GM10248 (cell line): ENCODE data around the gene LY86.

Experiments
- CTCF ChIA-PET: fragments of 300-600 bp; sonication (Branson Sonifier 250); formaldehyde crosslinking; extraction: SDS; loops from one replicate; lab custom pipeline; 2021; ENCODE audit warnings: antibody characterized with exemption; lab: Yijun Ruan, JAX
- POLR2A ChIA-PET: fragments of 350-650 bp; sonication (Branson Sonifier 250); formaldehyde crosslinking; extraction: SDS; loops from one replicate; lab custom pipeline; 2020; ENCODE audit warnings: antibody characterized with exemption; lab: Yijun Ruan, JAX
- DNase-seq: peaks from one replicate; pipeline ENCODE4 v3.0.0; 2012; ENCODE audit errors: extremely low spot score
- CTCF ChIP-seq: IDR thresholded peaks from 2 replicates; pipeline ENCODE4 v1.5.1; 2012; ENCODE audit warnings: mild to moderate bottlenecking, low read depth; ENCODE audit errors: extremely low read depth, missing control alignments, control extremely low read depth

The LY86 gene

DNA sequence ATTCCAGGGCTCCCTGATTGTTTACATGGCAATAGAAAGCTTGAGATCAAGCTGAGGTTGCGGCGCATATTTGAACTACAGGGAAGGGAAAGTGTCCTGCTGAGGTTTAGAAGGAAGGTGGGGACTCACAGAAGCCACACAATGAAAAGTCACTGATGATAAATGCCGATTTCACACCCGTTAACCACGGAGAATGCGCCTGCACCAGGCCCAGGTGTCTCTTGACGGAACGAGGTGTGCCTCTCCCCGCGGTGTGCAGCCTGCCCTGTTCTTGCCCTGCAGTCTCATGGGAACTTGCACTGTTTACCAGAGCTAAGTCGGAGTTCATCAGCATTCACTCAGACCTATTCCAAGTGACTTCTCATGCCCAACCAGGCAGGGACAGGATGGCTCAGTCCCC lies 90.3 kb downstream of the LY86 start:
- DNase-seq = no peak
- CTCF ChIA-PET = interaction anchor here (0.9 to 5.4 kb wide), 3 partner anchors 10 to 48 kb away, joined by 3 to 69 read pairs (median 17); no protein-coding TSS in a partner anchor
- POLR2A ChIA-PET = no interaction called here
- TF ChIP-seq CTCF = no peak

GRCh38 chr6:6679633-6680032 lies 91.1 kb downstream of the LY86 start:
- TF ChIP-seq CTCF = no peak
- POLR2A ChIA-PET = no interaction called here
- no peak for DNase-seq
- CTCF ChIA-PET = no interaction called here

GRCh38 chr6:6680526-6680925 lies 92.0 kb downstream of the LY86 start:
- ChIA-PET CTCF (interaction anchor here (1.0 to 2.3 kb wide), 7 partner anchors 11 to 563 kb away, joined by 3 to 16 read pairs (median 3); no protein-coding TSS in a partner anchor), POLR2A (no interaction called here)
- DNase-seq = no peak
- TF ChIP-seq CTCF = no peak

DNA sequence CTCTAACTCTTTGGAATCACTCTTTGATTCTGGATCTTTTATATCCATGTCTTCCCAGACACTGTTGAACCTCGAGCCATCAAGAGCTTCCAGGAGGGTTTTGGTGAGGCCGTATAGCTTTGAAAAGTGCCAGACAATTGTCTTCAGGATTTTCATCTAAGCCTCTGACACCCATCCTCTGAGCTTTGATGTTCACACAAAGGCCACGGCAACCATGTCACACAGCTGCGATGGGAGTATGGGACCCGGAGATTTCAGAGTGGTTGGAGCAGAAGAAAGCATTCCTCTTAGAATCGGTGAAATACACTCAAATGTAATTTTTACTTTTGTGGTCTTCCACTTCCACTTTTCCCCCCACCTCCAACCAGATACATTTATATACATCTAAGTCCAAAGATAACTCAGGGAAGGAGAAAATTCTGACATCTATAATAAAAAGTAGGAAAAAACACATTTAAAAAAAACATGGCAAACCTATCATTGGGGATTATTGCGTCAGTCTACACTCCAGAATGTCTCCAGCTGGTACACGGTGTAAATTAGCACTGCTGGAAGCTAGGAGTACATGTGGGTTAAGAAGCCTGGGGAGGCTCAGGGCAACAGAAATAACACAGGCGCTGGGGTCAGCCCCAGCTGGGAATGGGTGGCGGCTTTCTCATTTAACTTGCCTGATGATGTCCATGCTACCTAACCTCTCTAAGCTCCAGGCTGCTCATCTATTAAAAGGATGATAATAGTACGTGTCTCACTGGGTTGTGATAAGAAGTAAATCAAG lies 92.7 kb downstream of the LY86 start:
- CTCF ChIA-PET = interaction anchor here (1.0 to 2.9 kb wide), 9 partner anchors 10 to 563 kb away, joined by 3 to 16 read pairs (median 4); no protein-coding TSS in a partner anchor
- no peak for DNase-seq
- TF ChIP-seq CTCF = no peak
- POLR2A ChIA-PET = no interaction called here

DNA sequence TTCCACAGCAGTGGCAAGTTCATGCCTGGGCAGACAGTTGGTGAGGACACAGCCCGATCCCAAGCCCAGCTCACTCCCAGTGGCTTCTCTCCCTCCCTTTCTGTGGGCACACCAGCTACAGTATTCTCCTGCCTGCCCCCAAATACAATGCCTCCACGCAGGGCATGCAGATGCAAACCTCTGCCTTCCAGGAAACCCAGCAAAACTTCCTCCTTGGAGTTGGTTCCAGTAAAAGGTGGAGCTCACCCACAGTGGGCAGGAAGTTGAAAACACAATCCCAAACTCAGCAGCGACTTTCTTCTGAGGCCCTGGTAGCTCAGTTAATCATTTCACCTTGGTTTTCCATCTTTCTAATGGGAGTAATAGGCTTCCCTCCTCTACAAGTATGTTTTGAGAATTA lies 93.7 kb downstream of the LY86 start:
- TF ChIP-seq CTCF = no peak
- no peak for DNase-seq
- ChIA-PET POLR2A (no interaction called here), CTCF (interaction anchor here (0.7 to 2.9 kb wide), 6 partner anchors 11 to 562 kb away, joined by 3 to 16 read pairs (median 4); no protein-coding TSS in a partner anchor)

GRCh38 chr6:6683969-6684833 lies 95.7 kb downstream of the LY86 start:
- DNase-seq = peak; percentile 84
- ChIA-PET CTCF (interaction anchor here (0.9 to 4.6 kb wide), 10 partner anchors 9 to 565 kb away, joined by 3 to 22 read pairs (median 4); no protein-coding TSS in a partner anchor), POLR2A (interaction anchor here (0.5 to 0.7 kb wide), 3 partner anchors 13 to 97 kb away, joined by 3 to 7 read pairs (median 3); no protein-coding TSS in a partner anchor)
- no peak for TF ChIP-seq CTCF
